SU-DHL-6 (cell line): ENCODE data around the gene ACACB.

Source experiments
- CTCF ChIP-seq: fragments of 200-600 bp; sonication (generic); IDR thresholded peaks from one replicate; pipeline ENCODE4 v1.5.1; 2017; ENCODE audit warnings: antibody characterized with exemption, mild to moderate bottlenecking, low read length, moderate library complexity; ENCODE audit not compliant: insufficient read depth, poor library complexity, severe bottlenecking
- EZH2phosphoT487 ChIP-seq: fragments of 200-600 bp; sonication (generic), shearing (Covaris generic); conservative IDR thresholded peaks from 2 replicates; pipeline ENCODE4 v1.6.1; 2018; ENCODE audit warnings: mild to moderate bottlenecking, antibody characterized with exemption, low read length, moderate library complexity, mixed read lengths

GRCh38 chr12:109286652-109287051 lies 170.3 kb downstream of the ACACB start:
- no peak for TF ChIP-seq CTCF
- no peak for TF ChIP-seq EZH2phosphoT487
